Activated CD8-positive, alpha-beta memory T cell treated with anti-CD3 and anti-CD28 coated beads for 1 hour (primary cell): ENCODE results near the gene DDR1.

Source experiments
- DNase-seq, 2 donors: peaks; one replicate each; pipeline ENCODE4 v3.0.0-alpha.2; 2020; ENCODE audit warnings: low read depth in 1 of 2; ENCODE audit errors: extremely low read depth in 1 of 2

Gene DDR1

GRCh38 chr6:30879684-30880427 is 4.5 kb upstream of the DDR1 start:
- no peak for DNase-seq

- DNase-seq, result no peak
Observed at GRCh38 chr6:30880698-30881252, 3.5 kb upstream of the DDR1 start.

GRCh38 chr6:30881392-30882203 is 2.7 kb upstream of the DDR1 start:
- DNase-seq, result no peak

- DNase-seq, result no peak
Observed at GRCh38 chr6:30882204-30882758, 2.0 kb upstream of the DDR1 start.

GRCh38 chr6:30882759-30883684 is 1.3 kb upstream of the DDR1 start:
- no peak for DNase-seq

GRCh38 chr6:30884521-30885480 is 482 bp downstream of the DDR1 start:
- no peak for DNase-seq

- DNase-seq, result no peak
Observed at GRCh38 chr6:30885481-30885998, 1.2 kb downstream of the DDR1 start.

- DNase-seq, result no peak
Observed at GRCh38 chr6:30885999-30886896, 1.9 kb downstream of the DDR1 start.

- DNase-seq, result no peak
Observed at GRCh38 chr6:30886897-30887255, 2.6 kb downstream of the DDR1 start.

GRCh38 chr6:30887901-30888815 is 3.8 kb downstream of the DDR1 start:
- no peak for DNase-seq

GRCh38 chr6:30888816-30889495 is 4.6 kb downstream of the DDR1 start:
- no peak for DNase-seq

GRCh38 chr6:30889496-30889885 is 5.2 kb downstream of the DDR1 start:
- DNase-seq, result no peak

GRCh38 chr6:30889921-30890645 is 5.8 kb downstream of the DDR1 start:
- no peak for DNase-seq

- DNase-seq, result no peak
Observed at GRCh38 chr6:30890646-30891449, 6.5 kb downstream of the DDR1 start.

- DNase-seq, result no peak
Observed at GRCh38 chr6:30891450-30891723, 7.1 kb downstream of the DDR1 start.
